PC-3 (cell line): Measurements from ENCODE around the gene OR2A14.
"Not testable (repeated sequence)": the region's sequence is repeated elsewhere in the genome, so short reads cannot be mapped to it uniquely, and the experiment has no call there.

Experiments
- CTCF ChIP-seq: fragments of 300-600 bp; sonication (generic); conservative IDR thresholded peaks from 2 replicates; pipeline ENCODE4 v1.5.1; 2017; ENCODE audit warnings: antibody characterized with exemption, low read depth, mild to moderate bottlenecking, low read length
- EZH2 ChIP-seq: fragments of 300-600 bp; sonication (generic); IDR thresholded peaks from one replicate; pipeline ENCODE4 v1.6.1; 2017; ENCODE audit warnings: antibody characterized with exemption, mild to moderate bottlenecking, low read length; ENCODE audit not compliant: unreplicated experiment
- EZH2phosphoT487 ChIP-seq: fragments of 300-600 bp; sonication (generic); IDR thresholded peaks from 2 replicates; pipeline ENCODE4 v1.6.1; 2018; ENCODE audit warnings: mild to moderate bottlenecking, antibody characterized with exemption, low read length, borderline replicate concordance

GRCh38 chr7:144129601-144130000, 6.6 kb downstream of the OR2A14 start:
- TF ChIP-seq CTCF, EZH2, EZH2phosphoT487: not testable (repeated sequence)
